ENCODE results near the gene STRBP. TPM values are rescaled to one million over a fixed set of nuclear protein-coding genes. Genes with fewer than 3 reads are reported as not detected.

STRBP gene
- total RNA-seq, 1 experiment from 2014 or later = 74.0 TPM

GRCh38 chr9:123196124-123196523, 72.3 kb downstream of the STRBP start:
- no peak overlapping the region for H2BK20ac ChIP-seq (ENCODE audit: low read depth, low read length, poor library complexity, severe bottlenecking)
- H3K23me2 ChIP-seq (ENCODE audit: insufficient read length, low read depth, low read length, poor library complexity, severe bottlenecking) = no peaks in the 10 kb centered on the region
- H4K8ac ChIP-seq (replicated peaks; ENCODE audit: insufficient read length, low read depth, low read length) = no peak overlapping the region
- no peaks in the 10 kb centered on the region for H3K9me3 ChIP-seq (ENCODE audit: control insufficient read depth, low read depth, low read length)
- Mint-ChIP-seq H3K27ac (no peak overlapping the region), H3K4me1 (peaks cover 1 to 4% of the 10 kb centered on the region in 2 experiments; a peak in 1 of 4 replicates), H3K36me3 (ENCODE audit: insufficient read depth in 1 of 3, low read depth in 3 of 3) (peaks cover 0 to 4% (median 0%) of the 10 kb centered on the region in 3 experiments; a peak in 2 of 7 replicates), H3K27me3 (ENCODE audit: low read depth) (no peaks in the 10 kb centered on the region), H3K4me3 (no peak overlapping the region), H3K9me3 (peaks cover 0 to 3% of the 10 kb centered on the region in 2 experiments; a peak in 1 of 5 replicates)
- no peak overlapping the region for H4K91ac ChIP-seq (ENCODE audit: insufficient read length, low read depth, low read length)
- no peak overlapping the region for H3K23ac ChIP-seq (ENCODE audit: insufficient read length, low read depth, low read length)
- no peak overlapping the region for H2BK120ac ChIP-seq (ENCODE audit: low read depth, low read length, poor library complexity, severe bottlenecking)
- no peaks in the 10 kb centered on the region for H3K79me1 ChIP-seq (ENCODE audit: insufficient read depth, low read depth, low read length, poor library complexity, severe bottlenecking)
- H3K4ac ChIP-seq (ENCODE audit: low read depth, low read length) = no peak overlapping the region
- no peaks in the 10 kb centered on the region for H3K79me2 ChIP-seq (ENCODE audit: insufficient read depth, low read length)
- H2AK5ac ChIP-seq (ENCODE audit: insufficient read length, low read length) = no peak overlapping the region
- no peak overlapping the region for H2BK12ac ChIP-seq (ENCODE audit: insufficient read length, low read depth, low read length)
- no peak overlapping the region for H3K4me2 ChIP-seq (ENCODE audit: insufficient read depth, insufficient read length, low read length)
- H3K9ac ChIP-seq (ENCODE audit: extremely low read depth, insufficient read length, low read length) = no peak overlapping the region
- peaks cover 3% of the 10 kb centered on the region; the same call in 1 of the 2 replicates for H3K4me1 ChIP-seq (ENCODE audit: insufficient read depth, low read length)
- H3K14ac ChIP-seq (ENCODE audit: insufficient read depth, low read length) = no peak overlapping the region
- H4K20me1 ChIP-seq (ENCODE audit: control insufficient read depth, insufficient read depth, insufficient read length) = no peaks in the 10 kb centered on the region
- no peak overlapping the region for H3K56ac ChIP-seq (ENCODE audit: insufficient read length, low read depth, low read length)
- H2BK5ac ChIP-seq (ENCODE audit: insufficient read length, low read length) = no peak overlapping the region
- H3T11ph ChIP-seq (ENCODE audit: low read length) = no peak overlapping the region
- H4K5ac ChIP-seq (ENCODE audit: insufficient read length, low read depth, low read length) = no peak overlapping the region
- H3K27me3 ChIP-seq (ENCODE audit: insufficient read depth, low read length) = no peaks in the 10 kb centered on the region
- no CpG with 5 or more reads among the region's 1 CpG for WGBS (ENCODE audit: extremely low coverage, insufficient read length, low lambda C conversion rate)
- DNase-seq = no peak
- H3K27ac ChIP-seq (ENCODE audit: insufficient read length, low read depth, low read length) = no peak overlapping the region
- no peak overlapping the region for H3K18ac ChIP-seq (ENCODE audit: insufficient read length, low read depth, low read length)
- H2BK15ac ChIP-seq (ENCODE audit: low read depth, low read length) = no peak overlapping the region
- H2AFZ ChIP-seq (ENCODE audit: low read length) = no peak overlapping the region
- no peak for TF ChIP-seq CTCF (conservative IDR thresholded peaks at IDR 0.05)
